Ecto neural progenitor cell (in vitro differentiated cells): Measurements from ENCODE around the gene HLA-DRA.

Experiments
- DNase-seq: peaks from one replicate; pipeline ENCODE4 v3.0.0-alpha.2; 2018; ENCODE audit warnings: low spot score

Gene HLA-DRA

DNA sequence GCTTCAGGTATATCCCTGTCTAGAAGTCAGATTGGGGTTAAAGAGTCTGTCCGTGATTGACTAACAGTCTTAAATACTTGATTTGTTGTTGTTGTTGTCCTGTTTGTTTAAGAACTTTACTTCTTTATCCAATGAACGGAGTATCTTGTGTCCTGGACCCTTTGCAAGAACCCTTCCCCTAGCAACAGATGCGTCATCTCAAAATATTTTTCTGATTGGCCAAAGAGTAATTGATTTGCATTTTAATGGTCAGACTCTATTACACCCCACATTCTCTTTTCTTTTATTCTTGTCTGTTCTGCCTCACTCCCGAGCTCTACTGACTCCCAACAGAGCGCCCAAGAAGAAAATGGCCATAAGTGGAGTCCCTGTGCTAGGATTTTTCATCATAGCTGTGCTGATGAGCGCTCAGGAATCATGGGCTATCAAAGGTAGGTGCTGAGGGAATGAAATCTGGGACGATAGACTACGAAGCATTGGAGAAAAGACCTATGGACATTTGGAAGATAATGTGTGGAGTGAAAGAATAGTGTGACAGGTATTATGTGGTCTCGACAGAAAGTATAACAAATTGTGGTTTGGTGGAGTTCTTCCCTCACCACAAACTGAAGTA lies at the start of gene HLA-DRA:
TSS of gene HLA-DRA (plus strand) at position 286 of the 613 bp plus-strand sequence. CDS start at position 350, 64 bp downstream.
- no peak for DNase-seq

DNA sequence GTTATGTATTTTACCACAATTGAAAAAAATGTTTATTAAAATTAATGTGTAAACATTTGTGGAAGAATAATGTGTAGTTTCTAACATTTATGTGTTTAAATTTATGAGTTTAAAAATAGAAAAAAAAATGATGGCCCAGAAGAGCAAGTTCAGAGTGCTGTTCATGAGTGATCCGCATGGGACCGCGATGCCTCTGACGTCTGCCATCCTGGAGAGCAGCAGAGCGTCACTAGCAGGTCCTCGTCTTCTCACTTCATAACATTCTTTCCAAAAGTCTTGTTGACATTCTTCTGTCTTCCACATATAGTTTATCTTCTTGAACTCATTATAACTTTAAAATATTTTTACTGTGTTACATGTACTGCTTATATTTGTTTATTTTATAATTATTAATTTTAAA lies 48.2 kb upstream of the HLA-DRA start:
- DNase-seq, result no peak

DNA sequence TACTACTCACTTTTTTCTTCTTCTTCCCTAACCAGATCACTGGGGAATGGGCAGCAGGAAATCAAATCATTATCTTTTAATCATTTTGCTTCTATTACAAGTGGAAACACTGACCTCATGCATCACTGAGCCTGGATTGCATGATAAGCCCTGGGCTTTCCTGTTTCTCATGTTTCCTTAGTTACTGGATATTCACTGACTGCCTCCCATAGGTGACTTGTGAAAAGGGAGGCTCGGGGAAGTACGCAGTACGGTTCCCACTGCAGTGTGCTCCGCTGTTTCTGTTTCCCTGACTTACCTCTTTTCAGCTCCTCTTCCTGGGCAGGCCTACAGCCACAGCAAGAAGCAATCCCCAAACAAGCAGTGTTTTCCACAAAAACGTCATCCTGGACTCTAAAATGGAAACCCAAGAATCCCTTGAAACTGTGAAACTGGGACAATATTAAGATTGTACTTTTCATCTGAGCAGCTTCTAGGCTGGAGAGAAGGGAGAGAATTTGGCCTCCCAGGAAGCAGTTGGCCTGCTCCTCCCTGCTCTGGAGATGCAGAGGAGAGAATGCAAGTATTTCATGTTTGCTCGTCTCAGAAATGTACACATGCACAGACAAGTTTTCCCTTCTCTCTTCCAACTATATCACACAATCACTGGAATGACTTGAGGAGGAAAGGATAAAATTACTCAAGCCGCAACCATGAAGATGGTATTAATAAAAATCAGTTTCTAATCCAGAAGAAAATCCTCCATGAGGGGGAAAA lies 45.8 kb upstream of the HLA-DRA start:
- DNase-seq, result no peak

DNA sequence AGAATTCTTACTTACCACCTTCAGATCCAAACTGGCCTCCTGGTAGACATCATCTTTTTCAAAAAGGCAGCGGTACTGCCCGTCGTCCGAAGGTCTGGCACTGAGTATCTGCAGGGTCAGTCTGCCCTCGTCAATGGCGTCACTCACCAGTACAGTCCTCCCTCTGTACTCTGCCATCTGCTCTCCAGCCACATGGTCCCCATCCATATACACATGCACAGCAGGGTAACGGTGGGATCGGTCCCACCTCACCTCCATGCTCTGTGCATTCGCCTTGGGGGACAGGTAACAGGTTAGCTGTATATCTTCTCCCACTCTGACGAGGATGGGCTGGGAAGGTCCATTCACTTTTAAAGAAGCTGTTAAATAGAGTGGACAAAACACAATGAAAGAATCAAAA lies 43.7 kb upstream of the HLA-DRA start:
- DNase-seq, result no peak

DNA sequence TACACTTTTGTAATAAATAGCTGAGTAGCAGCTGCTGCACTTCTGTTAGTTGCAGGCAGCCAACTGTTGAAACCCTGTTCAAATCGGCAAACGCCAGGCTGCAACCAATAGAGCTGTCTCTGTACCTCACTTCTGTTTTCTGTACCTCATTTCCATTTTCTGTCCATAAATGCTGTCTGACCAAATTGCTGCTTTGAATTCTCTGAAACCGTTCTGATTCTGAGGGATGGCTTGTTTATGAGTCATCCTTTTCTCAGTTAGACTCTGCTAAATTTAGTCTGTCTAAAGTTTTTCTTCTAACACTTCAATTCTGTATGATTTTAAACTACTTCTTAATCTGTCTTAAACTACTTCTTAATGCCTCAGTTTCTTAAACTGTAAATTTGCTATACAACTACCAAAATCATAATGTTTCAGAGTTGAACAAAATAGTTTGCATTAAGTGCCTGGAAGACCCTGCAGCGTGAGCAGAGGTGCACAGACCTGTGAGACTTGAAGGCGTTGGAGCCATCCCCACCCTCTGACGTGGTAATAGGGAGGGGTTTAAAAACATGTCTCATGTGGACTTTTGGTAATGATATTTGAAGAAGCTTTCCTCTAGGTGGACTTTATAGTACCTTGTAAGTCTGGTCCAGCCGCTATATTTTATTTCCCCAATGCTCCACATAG lies 42.3 kb upstream of the HLA-DRA start:
- DNase-seq, result no peak

DNA sequence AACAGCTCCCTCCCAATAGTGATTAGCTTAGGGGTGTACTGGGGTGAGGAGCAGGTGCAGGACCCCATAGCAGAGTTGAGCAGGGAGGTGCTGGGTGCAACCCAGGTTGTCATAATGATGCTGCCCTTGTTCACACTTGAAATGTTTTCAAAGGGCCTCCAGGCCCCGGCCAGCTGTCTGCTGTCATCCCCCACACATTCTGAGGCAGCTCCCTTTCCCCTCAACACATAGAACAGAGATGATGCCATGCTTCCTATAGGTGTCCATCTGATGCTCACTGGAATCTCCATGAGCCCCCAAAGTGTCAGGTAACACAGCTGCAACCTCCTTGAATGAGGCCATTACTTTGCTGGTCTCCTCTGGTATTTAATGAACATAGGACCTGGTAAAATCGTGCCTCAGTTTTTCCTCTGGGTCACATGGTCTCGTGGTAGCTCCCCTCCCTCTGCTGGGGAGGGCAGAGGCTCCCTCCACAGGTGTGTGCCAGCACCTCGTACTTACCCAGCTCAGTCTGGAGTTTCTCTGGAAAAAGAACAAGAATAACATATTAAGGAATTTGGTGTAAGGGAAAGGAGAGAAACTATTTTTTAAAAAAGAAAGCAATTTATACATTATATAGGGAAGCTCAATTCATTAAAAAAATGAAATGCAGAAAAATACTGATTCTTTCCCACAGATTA lies 38.3 kb upstream of the HLA-DRA start:
- DNase-seq, result no peak

DNA sequence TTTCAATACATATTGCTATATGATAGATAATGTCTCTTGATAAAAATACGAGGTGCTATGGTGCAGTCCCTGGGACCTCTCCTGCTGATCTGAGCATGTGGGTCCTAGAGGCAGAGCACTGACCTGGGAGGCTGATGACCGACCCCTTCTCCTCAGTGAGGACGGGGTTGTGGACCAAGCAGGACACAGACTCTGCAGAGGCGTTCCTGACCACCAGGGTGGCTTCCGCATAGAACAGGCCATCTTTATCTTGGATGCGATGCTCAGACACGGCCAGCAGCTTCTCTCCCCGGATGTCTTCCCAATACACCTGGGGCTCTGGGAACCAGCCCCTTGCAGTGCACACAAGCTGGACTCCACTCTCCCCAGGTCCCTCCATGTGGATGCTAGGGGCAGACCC lies 36.9 kb upstream of the HLA-DRA start:
- no peak for DNase-seq

DNA sequence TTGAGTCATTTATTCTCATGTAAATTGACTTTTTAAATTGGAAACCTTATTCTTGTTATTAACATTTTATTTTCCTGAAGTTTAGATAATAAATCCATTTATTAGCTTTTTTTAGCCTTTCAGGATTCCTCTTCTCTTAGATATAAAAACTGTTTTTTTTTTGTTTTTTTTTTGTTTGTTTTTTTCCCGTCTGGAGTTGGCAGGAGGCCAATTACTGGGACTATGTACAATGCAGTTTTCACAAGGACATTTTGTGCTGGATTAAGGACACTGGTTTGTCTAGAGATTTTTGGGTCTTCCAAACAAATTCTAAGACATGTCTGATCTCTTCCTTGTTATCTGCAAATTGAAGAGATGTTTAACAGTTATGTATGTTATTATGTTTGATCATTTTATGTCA lies 34.0 kb upstream of the HLA-DRA start:
- no peak for DNase-seq

DNA sequence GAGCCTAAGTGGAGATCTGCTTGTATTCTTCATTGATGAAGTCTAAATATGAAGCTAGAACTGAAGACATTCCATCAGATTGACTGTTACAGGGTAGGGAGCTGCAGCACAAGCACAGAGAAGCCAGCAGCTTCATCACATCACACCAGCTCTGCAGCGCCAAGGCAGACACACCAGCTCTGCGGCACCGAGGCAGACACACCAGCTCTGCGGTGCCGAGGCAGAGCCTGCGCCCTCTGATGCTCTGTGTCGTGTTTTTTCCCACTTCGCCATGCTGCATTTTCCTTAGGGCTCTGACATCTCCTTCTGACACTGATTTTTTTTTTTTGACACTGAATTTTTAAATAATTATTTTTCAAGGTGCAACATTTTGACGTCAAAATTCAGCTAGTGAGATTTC lies 33.5 kb upstream of the HLA-DRA start:
- DNase-seq, result no peak

DNA sequence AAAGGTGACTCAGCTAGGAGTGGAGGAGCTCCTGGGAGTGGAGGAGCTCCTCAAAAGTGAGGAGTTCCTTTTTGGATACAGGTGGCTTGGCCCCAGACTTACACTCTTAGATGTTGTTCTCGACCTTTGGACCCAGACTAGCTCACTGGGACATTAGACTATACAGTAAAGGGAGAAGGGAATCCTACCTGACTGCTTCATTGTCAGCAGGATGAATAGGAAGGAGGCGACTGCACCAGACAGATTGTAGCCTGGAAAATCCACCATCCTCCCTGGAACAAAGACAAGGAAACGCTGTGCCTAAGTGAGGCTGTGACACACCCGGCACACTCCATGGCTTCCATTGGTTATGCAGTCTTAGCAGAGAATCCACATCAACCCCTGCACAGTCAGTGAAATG lies 32.8 kb upstream of the HLA-DRA start, which contains the start of gene BTNL2:
TSS of gene BTNL2 (minus strand) at position 325 of the 400 bp plus-strand sequence. CDS start at position 267, 58 bp downstream.
- no peak for DNase-seq

DNA sequence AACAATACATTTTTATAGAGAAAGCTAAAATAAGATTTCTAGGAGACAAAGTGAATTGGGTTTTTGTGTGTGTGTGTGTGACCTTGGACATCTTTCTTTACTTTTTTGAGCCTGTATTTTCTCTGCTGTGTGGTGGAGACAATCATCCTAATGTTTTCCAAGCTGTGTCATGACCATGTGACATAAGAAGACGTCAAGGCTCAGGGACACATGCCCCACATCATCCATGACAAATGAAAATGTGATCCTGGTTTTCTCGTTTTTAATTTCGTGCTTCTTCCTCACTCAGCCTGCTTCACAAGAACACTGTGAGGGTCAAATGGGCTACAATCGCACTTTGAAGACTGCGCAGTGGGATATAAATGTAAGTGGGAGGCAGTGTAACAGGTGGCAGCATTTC lies 28.8 kb upstream of the HLA-DRA start:
- no peak for DNase-seq

DNA sequence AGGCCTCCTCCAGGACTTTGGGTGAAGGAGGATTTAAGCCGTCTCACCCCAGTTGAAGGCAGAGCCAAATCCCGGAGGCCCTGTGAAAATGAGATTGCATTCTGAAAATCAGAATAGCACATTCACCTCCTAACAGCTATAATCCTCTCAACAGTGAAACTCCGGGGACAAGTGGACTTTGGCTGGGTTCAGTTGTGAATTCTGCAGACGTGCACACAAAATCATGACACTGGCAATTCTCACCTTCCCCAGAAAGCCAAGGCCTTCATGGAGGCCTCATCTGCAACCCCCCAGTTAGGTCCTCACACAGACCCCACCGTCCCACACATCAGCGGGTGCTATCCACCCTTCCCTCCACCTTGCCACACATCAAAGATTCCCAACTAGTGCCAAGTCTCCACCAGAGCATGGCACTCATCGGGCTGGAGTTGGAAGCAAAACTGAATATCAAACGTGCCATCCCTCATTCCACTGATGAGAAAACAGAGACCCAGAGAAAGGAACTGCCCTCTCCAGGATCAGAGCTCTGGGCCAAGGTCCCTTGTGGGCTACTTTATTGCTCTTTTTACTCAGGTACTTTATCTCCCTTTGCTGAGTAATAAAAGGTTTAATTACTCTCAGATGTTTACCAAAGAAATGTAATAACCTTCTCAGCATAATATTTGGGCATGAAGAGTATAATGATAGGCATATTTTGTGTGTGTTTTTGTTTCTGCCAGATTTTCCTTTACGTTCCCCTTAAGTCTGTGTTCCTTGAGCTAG lies 27.9 kb upstream of the HLA-DRA start:
- DNase-seq, result no peak

DNA sequence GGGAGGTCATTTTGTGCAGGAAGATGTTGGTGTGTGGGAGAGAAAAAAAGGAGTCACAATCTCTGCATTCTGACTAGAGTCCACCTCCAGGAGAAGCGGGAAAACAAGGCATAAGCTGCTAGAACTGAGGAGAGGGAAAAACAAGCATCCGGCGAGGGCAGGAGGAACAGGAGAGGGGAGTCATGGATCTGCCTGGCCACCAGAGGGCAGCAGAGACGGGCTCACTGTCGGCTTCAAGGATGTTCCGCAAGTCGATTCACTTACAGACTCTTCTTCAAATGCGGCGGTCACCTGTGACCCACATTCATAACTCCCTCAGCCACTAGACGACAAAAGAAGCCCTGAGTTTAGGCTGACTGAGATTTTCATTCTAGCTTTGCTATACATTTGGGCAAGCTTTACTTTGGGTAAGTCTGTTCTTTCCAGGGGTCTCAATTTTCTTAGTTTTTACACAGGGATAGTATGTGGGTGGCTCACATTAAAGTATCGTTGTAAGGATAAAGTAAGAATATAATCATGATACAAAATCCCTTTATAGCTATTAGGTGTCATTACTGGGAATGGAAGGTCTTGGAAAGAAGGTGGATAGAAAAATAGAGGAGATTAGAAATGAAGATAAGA lies 26.1 kb upstream of the HLA-DRA start:
- peak; percentile 86 for DNase-seq

DNA sequence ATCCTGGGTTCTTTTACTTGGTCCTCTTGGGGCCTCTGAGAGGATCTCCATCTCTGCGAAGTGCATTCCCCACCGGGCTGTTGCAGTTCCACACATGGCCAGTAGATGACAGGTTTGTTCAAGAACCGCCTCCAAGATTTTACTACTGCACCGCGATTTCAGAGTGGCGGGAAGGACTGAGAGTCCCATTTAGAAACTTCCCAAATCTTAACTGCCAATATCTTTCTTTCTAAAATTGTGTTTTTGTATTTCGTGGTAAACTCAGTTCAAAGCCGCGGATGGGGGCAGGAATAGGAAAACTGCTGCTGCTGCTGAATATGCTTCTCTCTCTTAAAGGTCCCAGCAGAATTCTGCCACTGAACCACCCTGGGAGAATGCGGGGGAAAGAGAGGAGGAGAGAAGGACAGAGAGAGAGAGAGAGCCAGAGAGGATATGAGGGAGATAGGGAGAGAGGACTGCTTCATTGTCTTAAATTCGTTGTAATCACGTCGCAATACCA lies 24.1 kb upstream of the HLA-DRA start:
- DNase-seq, result peak; percentile 82

DNA sequence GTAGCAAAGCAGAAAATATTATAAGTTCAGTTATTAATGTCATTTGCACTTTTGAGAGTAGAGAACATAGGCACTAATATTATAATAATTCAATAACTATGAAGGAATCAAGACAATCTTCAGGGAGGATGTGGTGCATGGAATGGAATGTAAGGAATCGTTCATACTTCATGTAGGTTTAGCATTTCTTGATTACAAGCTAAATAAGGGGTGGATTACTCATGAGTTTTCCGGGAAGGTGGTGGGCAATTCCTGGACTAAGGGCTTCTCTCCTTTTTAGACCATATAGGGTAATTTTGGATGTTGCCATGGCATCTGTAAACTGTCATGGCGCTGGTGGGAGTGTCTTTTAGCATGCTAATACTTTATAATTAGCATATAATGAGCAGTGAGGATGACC lies 23.7 kb upstream of the HLA-DRA start:
- no peak for DNase-seq

DNA sequence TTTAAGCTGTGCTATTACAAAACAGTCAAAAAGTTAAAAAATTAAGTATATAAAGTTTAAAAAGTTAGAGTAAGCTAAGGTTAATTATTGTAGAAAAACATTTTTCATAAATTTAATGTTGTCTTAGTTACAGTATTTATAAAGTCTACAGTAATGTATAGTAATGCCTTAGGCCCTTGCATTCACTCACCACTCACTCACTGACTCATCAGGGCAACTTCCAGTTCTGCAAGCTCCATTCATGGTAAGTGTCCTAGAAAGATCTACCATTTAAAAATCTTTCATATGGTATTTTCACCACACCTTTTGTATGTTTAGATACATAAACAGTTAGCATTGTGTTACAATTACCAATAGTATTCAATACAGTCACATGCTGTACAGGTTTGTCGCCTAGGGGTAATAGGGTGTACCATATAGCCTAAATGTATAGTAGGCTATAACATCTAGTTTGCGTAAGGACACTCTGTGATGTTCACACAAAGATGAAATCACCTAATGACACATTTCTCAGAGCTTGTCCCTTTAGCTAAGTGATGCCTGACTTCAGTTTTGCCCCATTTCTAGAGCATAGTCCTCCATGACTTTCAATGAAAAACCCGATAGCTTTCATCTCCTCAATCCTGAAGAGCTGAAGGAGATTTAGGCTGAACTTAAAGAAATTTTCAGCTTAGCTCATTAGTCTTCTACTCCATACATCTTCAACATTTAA lies 14.9 kb upstream of the HLA-DRA start:
- DNase-seq, result no peak

DNA sequence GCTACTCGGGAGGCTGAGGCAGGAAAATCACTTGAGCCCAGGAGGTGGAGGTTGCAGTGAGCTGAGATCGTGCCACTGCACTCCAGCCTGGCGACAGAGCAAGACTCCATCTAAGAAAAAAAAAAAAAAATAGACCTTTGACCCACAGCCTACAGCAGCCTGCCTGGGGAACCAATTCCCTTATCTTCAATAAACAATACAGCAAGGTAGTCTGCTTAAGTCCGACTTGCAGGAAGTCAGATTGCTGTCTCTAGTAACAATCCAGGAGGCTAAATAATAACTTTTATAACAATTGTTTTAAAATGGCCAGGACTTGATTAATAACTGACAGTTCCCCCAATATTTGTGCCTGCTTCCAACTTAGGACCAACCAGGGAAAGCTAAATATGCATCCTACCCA lies 13.3 kb upstream of the HLA-DRA start:
- DNase-seq, result no peak

DNA sequence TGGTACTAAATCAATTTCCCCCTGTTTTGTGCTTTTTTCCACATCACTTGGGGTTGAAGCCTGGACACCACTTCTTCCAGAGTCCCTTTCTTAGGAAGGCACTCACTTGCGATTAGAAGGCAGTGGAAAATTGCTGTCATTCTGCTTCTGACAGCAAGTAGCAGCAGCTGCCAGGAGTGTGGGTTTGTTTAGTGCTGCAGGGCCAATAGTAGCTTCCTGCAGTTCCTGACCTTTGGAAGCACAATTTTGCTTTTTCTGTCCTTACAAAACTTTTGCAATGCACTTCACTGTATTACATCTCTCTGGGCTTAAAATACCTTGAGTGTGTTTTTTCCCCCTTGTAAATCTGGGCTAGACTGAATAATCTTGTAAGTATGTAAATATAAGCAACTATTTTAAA lies 12.5 kb upstream of the HLA-DRA start:
- no peak for DNase-seq

DNA sequence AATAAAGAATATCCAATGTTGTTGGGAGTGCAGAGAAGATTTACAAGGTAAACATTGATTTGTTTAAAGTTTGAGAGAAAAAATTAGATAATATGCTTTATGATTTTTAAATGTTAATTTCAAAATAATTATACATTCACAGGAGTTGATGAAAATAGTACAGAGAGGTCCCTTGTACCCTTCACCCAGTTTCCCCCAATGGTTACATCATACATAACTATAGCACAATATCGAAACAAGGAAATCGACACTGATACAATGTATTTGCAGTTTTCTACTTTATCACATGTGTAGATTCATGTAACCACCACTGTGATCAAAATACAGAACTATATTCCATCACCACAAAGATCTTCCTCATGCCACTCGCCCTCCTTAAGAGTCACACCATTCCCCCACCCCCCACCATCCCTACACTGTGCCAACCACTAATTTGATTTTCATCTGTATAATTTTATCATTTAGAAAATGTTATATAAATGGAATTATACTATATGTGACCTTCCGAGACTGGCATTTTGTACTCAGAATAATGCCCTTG lies 11.7 kb upstream of the HLA-DRA start:
- no peak for DNase-seq

DNA sequence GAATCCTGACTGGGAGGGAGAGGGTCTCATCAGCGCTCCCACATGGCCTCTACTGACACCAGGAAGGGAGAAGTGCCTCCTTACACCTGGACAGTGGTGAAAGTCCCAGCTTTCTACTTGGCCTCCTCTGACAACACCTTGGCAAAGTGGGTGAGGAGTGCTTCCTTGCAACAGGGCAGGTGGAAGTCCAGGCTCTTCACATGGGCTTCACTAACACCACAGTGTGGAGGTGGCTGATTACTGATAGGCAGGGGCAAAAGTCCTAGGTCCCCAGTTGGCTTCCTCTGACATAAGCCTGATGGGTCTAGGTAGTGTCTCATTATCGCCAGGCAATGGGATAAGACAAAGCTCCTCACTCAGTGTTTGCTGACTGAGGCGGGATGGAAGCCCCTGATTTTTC lies 9.5 kb upstream of the HLA-DRA start:
- no peak for DNase-seq
